T-helper 1 cell treated with Interleukin-12 subunit alpha and Interleukin-12 subunit beta and Interleukin-4 antibody, amounts not matched to agents 30 μg/mL and 1 μg/mL, for 36 hours (primary cell): Measurements from ENCODE around the gene ERFL.

Experiments used
- H3K27ac Mint-ChIP-seq: one replicate; pipeline ENCODE4 v1.8.0; 2021; ENCODE audit warnings: mild to moderate bottlenecking, mixed read lengths
- H3K27me3 Mint-ChIP-seq: one replicate; pipeline ENCODE4 v1.8.0; 2021; ENCODE audit warnings: low read depth, mixed read lengths
- H3K36me3 Mint-ChIP-seq: one replicate; pipeline ENCODE4 v1.8.0; 2021; ENCODE audit warnings: low read depth, mixed read lengths
- H3K4me1 Mint-ChIP-seq: one replicate; pipeline ENCODE4 v1.8.0; 2021; ENCODE audit warnings: low read depth, mixed read lengths
- H3K4me3 Mint-ChIP-seq: one replicate; pipeline ENCODE4 v1.8.0; 2021; ENCODE audit warnings: mild to moderate bottlenecking, moderate library complexity, mixed read lengths
- H3K9me3 Mint-ChIP-seq: one replicate; pipeline ENCODE4 v1.8.0; 2021; ENCODE audit warnings: mixed read lengths

ERFL gene

GRCh38 chr19:41936416-41936850 lies 8.2 kb upstream of the ERFL start:
- Mint-ChIP-seq H3K4me1 (peaks cover 27% of the 10 kb centered on the region), H3K4me3 (no peak overlapping the region), H3K36me3 (no peaks in the 10 kb centered on the region), H3K27me3 (peaks cover 42% of the 10 kb centered on the region), H3K9me3 (no peaks in the 10 kb centered on the region), H3K27ac (no peak overlapping the region)

GRCh38 chr19:41935760-41936415 lies 7.6 kb upstream of the ERFL start:
- Mint-ChIP-seq H3K36me3 (no peaks in the 10 kb centered on the region), H3K27me3 (peaks cover 38% of the 10 kb centered on the region), H3K4me3 (no peak overlapping the region), H3K27ac (no peak overlapping the region), H3K4me1 (peaks cover 27% of the 10 kb centered on the region), H3K9me3 (no peaks in the 10 kb centered on the region)

- H3K9me3 Mint-ChIP-seq, result no peaks in the 10 kb centered on the region
- H3K27me3 Mint-ChIP-seq, result peaks cover 34% of the 10 kb centered on the region
- H3K4me1 Mint-ChIP-seq, result peaks cover 33% of the 10 kb centered on the region
- H3K36me3 Mint-ChIP-seq, result no peaks in the 10 kb centered on the region
- H3K27ac Mint-ChIP-seq, result peak overlapping the region; percentile 73
- H3K4me3 Mint-ChIP-seq, result peak overlapping the region; percentile 52
Measured at GRCh38 chr19:41934849-41935374, 6.7 kb upstream of the ERFL start.

- no peaks in the 10 kb centered on the region for H3K9me3 Mint-ChIP-seq
- no peak overlapping the region for H3K4me3 Mint-ChIP-seq
- peak overlapping the region; percentile 66 for H3K27ac Mint-ChIP-seq
- H3K4me1 Mint-ChIP-seq, result peaks cover 42% of the 10 kb centered on the region
- peaks cover 34% of the 10 kb centered on the region for H3K27me3 Mint-ChIP-seq
- peaks cover 4% of the 10 kb centered on the region for H3K36me3 Mint-ChIP-seq
Measured at GRCh38 chr19:41933693-41934426, 5.6 kb upstream of the ERFL start.

GRCh38 chr19:41932720-41933332 lies 4.6 kb upstream of the ERFL start:
- peaks cover 44% of the 10 kb centered on the region for H3K4me1 Mint-ChIP-seq
- H3K27ac Mint-ChIP-seq, result no peak overlapping the region
- H3K27me3 Mint-ChIP-seq, result peaks cover 34% of the 10 kb centered on the region
- no peak overlapping the region for H3K4me3 Mint-ChIP-seq
- H3K9me3 Mint-ChIP-seq, result no peaks in the 10 kb centered on the region
- peaks cover 4% of the 10 kb centered on the region for H3K36me3 Mint-ChIP-seq

GRCh38 chr19:41932259-41932719 lies 4.0 kb upstream of the ERFL start:
- Mint-ChIP-seq H3K27me3 (peaks cover 29% of the 10 kb centered on the region), H3K4me1 (peaks cover 41% of the 10 kb centered on the region), H3K9me3 (no peaks in the 10 kb centered on the region), H3K36me3 (peaks cover 4% of the 10 kb centered on the region), H3K27ac (no peak overlapping the region), H3K4me3 (no peak overlapping the region)

- no peak overlapping the region for H3K27ac Mint-ChIP-seq
- no peaks in the 10 kb centered on the region for H3K9me3 Mint-ChIP-seq
- no peak overlapping the region for H3K4me3 Mint-ChIP-seq
- peaks cover 36% of the 10 kb centered on the region for H3K4me1 Mint-ChIP-seq
- peaks cover 4% of the 10 kb centered on the region for H3K36me3 Mint-ChIP-seq
- peaks cover 21% of the 10 kb centered on the region for H3K27me3 Mint-ChIP-seq
Measured at GRCh38 chr19:41930926-41931592, 2.8 kb upstream of the ERFL start.

- Mint-ChIP-seq H3K4me3 (peak overlapping the region; percentile 38), H3K4me1 (peaks cover 34% of the 10 kb centered on the region), H3K36me3 (peaks cover 4% of the 10 kb centered on the region), H3K27me3 (peaks cover 17% of the 10 kb centered on the region), H3K27ac (no peak overlapping the region), H3K9me3 (no peaks in the 10 kb centered on the region)
Measured at GRCh38 chr19:41930322-41930722, 2.1 kb upstream of the ERFL start.

GRCh38 chr19:41929536-41930071 lies 1.4 kb upstream of the ERFL start:
- H3K27ac Mint-ChIP-seq, result peak overlapping the region; percentile 70
- no peaks in the 10 kb centered on the region for H3K9me3 Mint-ChIP-seq
- H3K4me3 Mint-ChIP-seq, result peak overlapping the region; percentile 89
- peaks cover 11% of the 10 kb centered on the region for H3K27me3 Mint-ChIP-seq
- H3K36me3 Mint-ChIP-seq, result peaks cover 4% of the 10 kb centered on the region
- H3K4me1 Mint-ChIP-seq, result peaks cover 29% of the 10 kb centered on the region

GRCh38 chr19:41928754-41929535 lies 696 bp upstream of the ERFL start:
- Mint-ChIP-seq H3K9me3 (no peaks in the 10 kb centered on the region), H3K27me3 (peaks cover 11% of the 10 kb centered on the region), H3K4me3 (peak overlapping the region; percentile 89), H3K27ac (peak overlapping the region; percentile 70), H3K4me1 (peaks cover 24% of the 10 kb centered on the region), H3K36me3 (peaks cover 4% of the 10 kb centered on the region)

GRCh38 chr19:41927497-41928192 lies 604 bp downstream of the ERFL start:
- Mint-ChIP-seq H3K27me3 (peaks cover 8% of the 10 kb centered on the region), H3K4me1 (peaks cover 24% of the 10 kb centered on the region), H3K27ac (no peak overlapping the region), H3K4me3 (peak overlapping the region; percentile 84), H3K9me3 (no peaks in the 10 kb centered on the region), H3K36me3 (peaks cover 4% of the 10 kb centered on the region)

- H3K9me3 Mint-ChIP-seq, result no peaks in the 10 kb centered on the region
- H3K36me3 Mint-ChIP-seq, result peaks cover 4% of the 10 kb centered on the region
- H3K4me3 Mint-ChIP-seq, result no peak overlapping the region
- H3K27ac Mint-ChIP-seq, result no peak overlapping the region
- H3K4me1 Mint-ChIP-seq, result peaks cover 28% of the 10 kb centered on the region
- peaks cover 11% of the 10 kb centered on the region for H3K27me3 Mint-ChIP-seq
Measured at GRCh38 chr19:41926763-41927496, 1.3 kb downstream of the ERFL start.
